IMR-90 (cell line): ENCODE measurements around the gene UPF1. TPM values are rescaled to one million over a fixed set of nuclear protein-coding genes. Genes with fewer than 3 reads are reported as not detected.

Experiments used
- ATAC-seq: fragments of 200-7000 bp; cut with Tn5 transposase; 2 replicates; pipeline ENCODE4 v1.9.1; 2020; ENCODE audit warnings: low read depth, mild to moderate bottlenecking, moderate library complexity
- BruUV-seq: library from RNA; stranded (reverse); fragments of 400-500 nt; replicated peaks from 2 replicates; lab custom pipeline; 2021; lab: Mats Ljungman, UMichigan
- CTCF ChIA-PET: fragments of 300-600 bp; formaldehyde crosslinking; extraction: SDS; loops from one replicate; lab custom pipeline; 2021; ENCODE audit warnings: antibody characterized with exemption; lab: Yijun Ruan, JAX
- POLR2A ChIA-PET: fragments of 300-600 bp; sonication (Branson Sonifier 250); formaldehyde crosslinking; loops from one replicate; lab custom pipeline; 2022; ENCODE audit warnings: antibody characterized with exemption; ENCODE audit not compliant: unreplicated experiment; lab: Charles Lee
- DNase-seq: peaks from one replicate; pipeline ENCODE4 v3.0.0; 2013
- H2AFZ ChIP-seq: replicated peaks from 2 replicates; pipeline ENCODE3; 2013; ENCODE audit warnings: low read length, mild to moderate bottlenecking; ENCODE audit not compliant: poor library complexity
- H2AK5ac ChIP-seq: 2 replicates; pipeline ENCODE4 v1.6.1; 2013; ENCODE audit warnings: low read depth, low read length, inconsistent platforms
- H2AK9ac ChIP-seq: replicated peaks from 2 replicates; pipeline ENCODE3; 2013; ENCODE audit warnings: mild to moderate bottlenecking, low read depth, low read length, moderate library complexity; ENCODE audit not compliant: poor library complexity
- H2BK120ac ChIP-seq: 2 replicates; pipeline ENCODE4 v1.6.1; 2013; ENCODE audit warnings: low read depth, low read length, inconsistent platforms
- H2BK15ac ChIP-seq: 3 replicates; pipeline ENCODE4 v1.6.1; 2013; ENCODE audit warnings: low read depth, low read length, inconsistent platforms
- H2BK20ac ChIP-seq: 2 replicates; pipeline ENCODE4 v1.6.1; 2013; ENCODE audit warnings: low read depth, mild to moderate bottlenecking, inconsistent platforms, low read length, moderate library complexity
- H2BK5ac ChIP-seq: 2 replicates; pipeline ENCODE4 v1.6.1; 2013; ENCODE audit warnings: mild to moderate bottlenecking, low read depth, low read length, inconsistent platforms; ENCODE audit not compliant: poor library complexity, severe bottlenecking
- H3K14ac ChIP-seq: replicated peaks from 2 replicates; pipeline ENCODE4 v1.6.1; 2013; ENCODE audit warnings: low read depth, low read length, inconsistent platforms
- H3K18ac ChIP-seq: 2 replicates; pipeline ENCODE4 v1.6.1; 2013; ENCODE audit warnings: low read depth, low read length, control low read depth
- H3K23ac ChIP-seq: 2 replicates; pipeline ENCODE4 v1.6.1; 2013; ENCODE audit warnings: low read depth, low read length, inconsistent platforms
- H3K27ac ChIP-seq: 2 replicates; pipeline ENCODE4 v1.5.1; 2013; ENCODE audit warnings: mild to moderate bottlenecking, control low read depth, low read length; ENCODE audit not compliant: insufficient read depth
- H3K27me3 ChIP-seq: 2 replicates; pipeline ENCODE4 v1.6.1; 2013; ENCODE audit warnings: low read length; ENCODE audit not compliant: control insufficient read depth, insufficient read depth
- H3K36me3 ChIP-seq: 2 replicates; pipeline ENCODE4 v1.6.1; 2013; ENCODE audit warnings: low read length, mixed read lengths; ENCODE audit not compliant: control insufficient read depth, insufficient read depth
- H3K4ac ChIP-seq: 2 replicates; pipeline ENCODE4 v1.6.1; 2013; ENCODE audit warnings: low read depth, low read length, inconsistent platforms
- H3K4me1 ChIP-seq: 2 replicates; pipeline ENCODE4 v1.6.1; 2013; ENCODE audit warnings: low read length, mixed read lengths; ENCODE audit not compliant: control insufficient read depth, insufficient read depth
- H3K4me2 ChIP-seq: 2 replicates; pipeline ENCODE4 v1.6.1; 2013; ENCODE audit warnings: low read depth, mild to moderate bottlenecking, control low read depth, low read length, moderate library complexity
- H3K4me3 ChIP-seq: 2 replicates; pipeline ENCODE4 v1.5.1; 2013; ENCODE audit warnings: low read depth, mild to moderate bottlenecking, control low read depth, low read length, moderate library complexity; ENCODE audit not compliant: insufficient read depth
- H3K56ac ChIP-seq: 2 replicates; pipeline ENCODE4 v1.6.1; 2013; ENCODE audit warnings: low read length, inconsistent platforms; ENCODE audit not compliant: insufficient read depth; ENCODE audit errors: extremely low read depth
- H3K79me1 ChIP-seq, 2 experiments: 2 replicates each; pipeline ENCODE4 v1.6.1; 2013; ENCODE audit warnings: low read length in 2 of 2, inconsistent platforms in 1 of 2, low read depth in 1 of 2
- H3K9ac ChIP-seq: 2 replicates; pipeline ENCODE4 v1.6.1; 2013; ENCODE audit warnings: low read depth, low read length, control low read depth
- H3K9me1 ChIP-seq: 2 replicates; pipeline ENCODE4 v1.6.1; 2013; ENCODE audit warnings: low read length, inconsistent platforms; ENCODE audit not compliant: insufficient read depth
- H3K9me3 ChIP-seq: 2 replicates; pipeline ENCODE4 v1.6.1; 2013; ENCODE audit warnings: low read length; ENCODE audit not compliant: control insufficient read depth, insufficient read depth
- H4K20me1 ChIP-seq: 2 replicates; pipeline ENCODE4 v1.6.1; 2013; ENCODE audit warnings: low read length, inconsistent platforms; ENCODE audit not compliant: insufficient read depth
- H4K5ac ChIP-seq: 2 replicates; pipeline ENCODE4 v1.6.1; 2013; ENCODE audit warnings: mild to moderate bottlenecking, low read depth, low read length, control low read depth
- H4K8ac ChIP-seq, 2 experiments: 2 replicates each; pipeline ENCODE4 v1.6.1; 2013; ENCODE audit warnings: low read depth in 2 of 2, low read length in 2 of 2, control low read depth in 1 of 2, inconsistent platforms in 1 of 2
- H4K91ac ChIP-seq: 2 replicates; pipeline ENCODE4 v1.6.1; 2013; ENCODE audit warnings: low read depth, low read length, inconsistent platforms; ENCODE audit not compliant: insufficient read depth
- BHLHE40 ChIP-seq: fragments of 150-350 bp; IDR thresholded peaks from 2 replicates; pipeline ENCODE4 v1.6.1; 2016; ENCODE audit warnings: mild to moderate bottlenecking, low read depth, low read length
- ELK1 ChIP-seq: fragments of 150-350 bp; IDR thresholded peaks from 2 replicates; pipeline ENCODE4 v1.6.1; 2016; ENCODE audit warnings: low read depth, mild to moderate bottlenecking, low read length, moderate library complexity, borderline replicate concordance
- MAZ ChIP-seq: IDR thresholded peaks from 2 replicates; pipeline ENCODE4 v1.6.1; 2012; ENCODE audit warnings: low read depth, mild to moderate bottlenecking, low read length, improper control_type of control experiment, moderate library complexity, borderline replicate concordance
- POLR2A ChIP-seq: IDR thresholded peaks from 2 replicates; pipeline ENCODE4 v1.6.1; 2012; ENCODE audit warnings: mild to moderate bottlenecking, low read depth, low read length
- RCOR1 ChIP-seq: IDR thresholded peaks from 2 replicates; pipeline ENCODE4 v1.6.1; 2012; ENCODE audit warnings: mild to moderate bottlenecking, low read length, improper control_type of control experiment; ENCODE audit not compliant: insufficient replicate concordance
- WGBS, 2 experiments: methylation state at CpG; one replicate each; pipeline versions ENCODE4 v1.1.5 to v1.1.7; 2013; ENCODE audit warnings: missing lambda C conversion rate in 2 of 2; ENCODE audit not compliant: insufficient read length in 1 of 2; ENCODE audit errors: extremely low coverage in 2 of 2; 5-methylcytosine and 5-hydroxymethylcytosine counted together
- dilution Hi-C: fragments of 300-500 bp; cut with HindIII; formaldehyde crosslinking; loops from one replicate; pipeline ENCODE4 v1.14.3; 2018; ENCODE audit warnings: low sequenced_read_pairs; ENCODE audit not compliant: unreplicated experiment
- in situ Hi-C: fragments of 300-500 bp; cut with MboI; formaldehyde crosslinking; loops from 3 replicates; pipeline ENCODE4 v1.14.3; 2019; ENCODE audit warnings: low sequenced_read_pairs, inconsistent platforms, mixed read lengths
- intact Hi-C: fragments of 100-400 bp; cut with micrococcal nuclease; formaldehyde crosslinking; loops from 2 replicates; pipeline ENCODE4 v1.10.0; 2022
- polyA plus RNA-seq, 3 experiments: library from polyadenylated mRNA; depleted of rRNA; stranded (reverse); fragments of >200 nt; gene quantifications; 2 replicates each; pipeline ENCODE4 v1.2.3, GENCODE V29; 2012; ENCODE audit warnings: low replicate concordance in 1 of 3
- total RNA-seq: library from RNA; depleted of rRNA; stranded (reverse); fragments of >200 nt; gene quantifications from 2 replicates; pipeline ENCODE4 v1.2.3, GENCODE V29; 2012

The UPF1 gene
- total and polyA plus RNA-seq, 2 of the 4 experiments (the other 2 are of a cell fraction), result 31.2 to 50.3 TPM

GRCh38 chr19:18870531-18871172 is 38.9 kb downstream of the UPF1 start:
- in situ Hi-C loops, result no loop called here
- DNase-seq (no peak), ATAC-seq (no peak)
- Histone ChIP-seq H2AK9ac (peak overlapping the region; percentile 55), H2AK5ac (no peak overlapping the region), H3K27ac (no peak overlapping the region), H3K23ac (no peak overlapping the region), H3K56ac (no peak overlapping the region), H3K9ac (no peak overlapping the region), H3K79me1 (peaks cover 2 to 6% of the 10 kb centered on the region in 2 experiments; a peak in 1 of 4 replicates), H4K20me1 (peaks cover 8% of the 10 kb centered on the region), H2BK120ac (no peak overlapping the region), H3K4ac (no peak overlapping the region), H2BK20ac (no peak overlapping the region), H3K4me2 (no peak overlapping the region), H4K8ac (no peak overlapping the region), H3K4me1 (no peaks in the 10 kb centered on the region), H2BK5ac (no peak overlapping the region), H3K14ac (no peak overlapping the region), H3K9me3 (no peaks in the 10 kb centered on the region), H3K4me3 (no peak overlapping the region), H2BK15ac (no peak overlapping the region), H4K5ac (no peak overlapping the region), H3K9me1 (no peaks in the 10 kb centered on the region), H2AFZ (no peak overlapping the region), H3K18ac (no peak overlapping the region), H3K36me3 (peaks cover 24% of the 10 kb centered on the region; the same call in 1 of the 2 replicates), H3K27me3 (no peaks in the 10 kb centered on the region), H4K91ac (no peak overlapping the region)
- TF ChIP-seq RCOR1 (no peak), ELK1 (no peak), POLR2A (no peak), MAZ (no peak), BHLHE40 (no peak)
- ChIA-PET CTCF (no interaction called here), POLR2A (no interaction called here)
- BruUV-seq, result no TSS peak
- WGBS, 2 experiments, result 53% methylated on average over 20 of the region's 25 CpGs; no CpG with 5 or more reads in 1 of the 2 experiments
- intact Hi-C loops, result no loop called here
- dilution Hi-C loops, result no loop called here
